Gastroesophageal sphincter (tissue), 4 donors: ENCODE data around the gene PTPRG. TPM values are rescaled to one million over a fixed set of nuclear protein-coding genes. Genes with fewer than 3 reads are reported as not detected.

ENCODE experiments used
- ATAC-seq: fragments of 150-250 bp; one replicate; pipeline ENCODE4 v1.9.1; 2016; ENCODE audit warnings: mild to moderate bottlenecking, moderate library complexity
- H3K27ac ChIP-seq, 4 donors: fragments of 200-600 bp; sonication (generic) in 3 of 4; 1 replicate in 3 of 4; 2 replicates in 1 of 4; pipeline ENCODE4 v1.5.1; 2016 to 2019
- H3K27me3 ChIP-seq: fragments of 200-600 bp; sonication (generic); one replicate; pipeline ENCODE4 v1.5.1; 2019
- H3K36me3 ChIP-seq, 2 donors: fragments of 200-600 bp; sonication (generic); one replicate each; pipeline ENCODE4 v1.5.1; 2019; ENCODE audit warnings: control low read depth in 1 of 2
- H3K4me1 ChIP-seq, 3 donors: fragments of 200-600 bp; sonication (generic); 1 replicate in 2 of 3; 2 replicates in 1 of 3; pipeline ENCODE4 v1.5.1; 2016 to 2019; ENCODE audit warnings: control low read depth in 2 of 3
- H3K4me3 ChIP-seq, 2 donors: fragments of 200-600 bp; sonication (generic); one replicate each; pipeline ENCODE4 v1.5.1; 2019; ENCODE audit warnings: mild to moderate bottlenecking in 1 of 2, moderate library complexity in 1 of 2
- H3K9me3 ChIP-seq, 3 donors: fragments of 200-600 bp; sonication (generic); one replicate each; pipeline ENCODE4 v1.5.1; 2017 to 2019; ENCODE audit warnings: control low read depth in 2 of 3
- CTCF ChIP-seq, 4 experiments: fragments of 200-600 bp in 2 of 4; fragments of 450-650 bp in 2 of 4; sonication (generic) in 1 of 4; IDR thresholded peaks; one replicate each; pipeline ENCODE4 v1.5.1; 2017 to 2019; ENCODE audit warnings: antibody characterized with exemption in 4 of 4, mild to moderate bottlenecking in 2 of 4, moderate library complexity in 2 of 4
- EP300 ChIP-seq: sonication (generic); formaldehyde crosslinking; IDR thresholded peaks from one replicate; pipeline ENCODE4 v1.6.1; 2017; ENCODE audit warnings: antibody characterized with exemption, mild to moderate bottlenecking
- POLR2A ChIP-seq, 2 donors: fragments of 450-650 bp; IDR thresholded peaks; one replicate each; pipeline ENCODE4 v1.6.1; 2017; ENCODE audit warnings: antibody characterized with exemption in 2 of 2, mild to moderate bottlenecking in 2 of 2, moderate library complexity in 1 of 2
- POLR2AphosphoS5 ChIP-seq: sonication (generic); formaldehyde crosslinking; IDR thresholded peaks from one replicate; pipeline ENCODE4 v1.6.1; 2017; ENCODE audit warnings: antibody characterized with exemption
- WGBS, 2 donors: methylation state at CpG; one replicate each; pipeline ENCODE4 v1.1.5; 2018; ENCODE audit warnings: low coverage in 1 of 2; 5-methylcytosine and 5-hydroxymethylcytosine counted together
- total RNA-seq, 4 donors: library from RNA; depleted of rRNA; stranded (reverse); fragments of >200 nt; gene quantifications; one replicate each; pipeline ENCODE4 v1.1.0, GENCODE V29; 2016

The PTPRG gene
- total RNA-seq, 4 donors from 2014 or later: 48.7 to 81.9 (median 52.8) TPM

DNA sequence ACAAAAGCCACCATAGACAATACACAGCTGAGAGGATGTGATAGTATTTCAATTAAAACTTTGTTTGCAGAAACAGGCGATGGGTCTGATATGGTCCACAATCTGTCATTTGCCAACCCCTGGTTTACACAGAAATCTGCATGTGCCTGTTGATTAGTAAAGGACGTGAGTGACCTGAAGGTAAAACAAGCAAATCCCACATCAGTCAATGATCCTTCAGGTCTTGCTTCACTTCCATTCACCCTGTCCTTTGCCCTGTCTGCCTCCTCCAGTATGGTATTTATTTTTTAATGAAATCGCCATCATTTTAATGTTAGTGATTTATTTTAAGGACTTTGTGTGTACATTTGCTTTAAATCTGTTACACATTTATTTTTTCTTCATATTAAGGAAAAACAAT lies 645.8 kb downstream of the PTPRG start:
- ATAC-seq: no peak
- Histone ChIP-seq H3K27me3 (no peaks in the 10 kb centered on the region), H3K9me3 (no peaks in the 10 kb centered on the region), H3K4me1 (no peaks in the 10 kb centered on the region), H3K36me3 (peaks cover 0 to 43% of the 10 kb centered on the region in 2 donors), H3K27ac (no peak overlapping the region), H3K4me3 (no peak overlapping the region)
- TF ChIP-seq POLR2A (IDR thresholded peaks at IDR 0.05) (no peak), EP300 (no peak), POLR2AphosphoS5 (no peak), CTCF (IDR thresholded peaks at IDR 0.05) (no peak)
- 92 to 94% methylated on average over 3 of the region's 3 CpGs for WGBS, 2 donors

- Histone ChIP-seq H3K9me3 (no peaks in the 10 kb centered on the region), H3K4me3 (no peak overlapping the region), H3K27me3 (no peaks in the 10 kb centered on the region), H3K27ac (no peak overlapping the region), H3K36me3 (peaks cover 0 to 34% of the 10 kb centered on the region in 2 donors), H3K4me1 (no peaks in the 10 kb centered on the region)
- 100% methylated on average over 2 of the region's 4 CpGs; no CpG with 5 or more reads in 1 of the 2 donors for WGBS, 2 donors
- ATAC-seq: no peak
- TF ChIP-seq POLR2A (IDR thresholded peaks at IDR 0.05) (no peak), CTCF (IDR thresholded peaks at IDR 0.05) (no peak), EP300 (no peak), POLR2AphosphoS5 (no peak)
These were observed 647.0 kb downstream of the PTPRG start for GRCh38 chr3:62208385-62208784.

DNA sequence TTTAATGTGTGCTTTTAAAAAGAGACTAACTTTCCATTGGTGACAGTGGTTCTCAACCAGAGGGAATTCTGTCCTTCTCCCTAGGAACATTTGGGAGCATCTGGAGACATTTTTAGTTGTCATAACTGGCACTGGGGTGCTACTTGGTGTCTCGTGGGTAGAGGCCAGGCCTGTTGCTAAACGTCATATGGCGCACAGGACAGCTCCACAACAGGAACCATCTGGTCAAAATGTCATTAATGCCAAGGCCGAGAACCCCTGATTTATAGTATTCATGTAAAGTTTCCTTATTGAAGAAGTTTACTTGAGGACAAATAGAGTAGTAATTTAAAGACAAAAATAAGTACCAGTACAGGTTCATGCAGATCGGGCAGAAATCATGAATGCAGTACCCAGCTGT lies 647.7 kb downstream of the PTPRG start:
- no peaks in the 10 kb centered on the region for H3K4me1 ChIP-seq
- H3K36me3 ChIP-seq: peaks cover 0 to 27% of the 10 kb centered on the region in 2 donors
- TF ChIP-seq POLR2A (IDR thresholded peaks at IDR 0.05): no peak
- no peak for TF ChIP-seq EP300
- no peak for TF ChIP-seq CTCF (IDR thresholded peaks at IDR 0.05)
- TF ChIP-seq POLR2AphosphoS5: no peak
- 74 to 94% methylated on average over 3 to 5 of the region's 5 CpGs for WGBS, 2 donors
- no peak for ATAC-seq
- no peak overlapping the region for H3K27ac ChIP-seq
- H3K9me3 ChIP-seq: no peaks in the 10 kb centered on the region
- no peaks in the 10 kb centered on the region for H3K27me3 ChIP-seq
- H3K4me3 ChIP-seq: no peak overlapping the region

DNA sequence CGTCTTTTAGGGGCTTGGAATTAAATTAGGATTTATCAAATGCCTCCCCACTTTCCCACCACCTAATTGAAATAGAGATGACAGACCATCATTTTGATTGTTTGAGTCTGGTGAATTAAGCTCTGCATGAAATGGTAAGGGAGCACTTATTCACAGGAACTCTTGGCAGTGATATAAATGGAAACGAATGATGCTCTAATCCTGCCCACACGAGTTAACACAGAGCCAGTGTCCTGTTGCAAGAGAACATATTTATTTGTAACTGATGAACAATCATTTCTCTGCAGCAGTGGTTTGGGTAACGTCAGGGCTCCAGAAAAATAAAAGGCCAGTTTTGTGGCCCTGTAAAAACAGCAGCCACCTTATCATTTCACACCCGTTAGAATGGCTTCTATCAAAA lies 648.6 kb downstream of the PTPRG start:
- H3K27me3 ChIP-seq: no peaks in the 10 kb centered on the region
- H3K27ac ChIP-seq: no peak overlapping the region
- H3K36me3 ChIP-seq: peaks cover 0 to 20% of the 10 kb centered on the region in 2 donors
- 60 to 62% methylated on average over 4 of the region's 5 CpGs for WGBS, 2 donors
- ATAC-seq: no peak
- TF ChIP-seq CTCF (IDR thresholded peaks at IDR 0.05): no peak
- no peak for TF ChIP-seq POLR2A (IDR thresholded peaks at IDR 0.05)
- TF ChIP-seq EP300: no peak
- TF ChIP-seq POLR2AphosphoS5: no peak
- H3K4me1 ChIP-seq: no peaks in the 10 kb centered on the region
- H3K9me3 ChIP-seq: no peaks in the 10 kb centered on the region
- H3K4me3 ChIP-seq: no peak overlapping the region

- no peak for ATAC-seq
- WGBS, 2 donors: 72 to 79% methylated on average over 8 of the region's 8 CpGs
These were observed 650.5 kb downstream of the PTPRG start for GRCh38 chr3:62211675-62212429.

More at GRCh38 chr3:62211675-62212429, 650.5 kb downstream of the PTPRG start:
- Histone ChIP-seq H3K27me3 (no peaks in the 10 kb centered on the region), H3K4me3 (no peak overlapping the region), H3K27ac (no peak overlapping the region), H3K4me1 (no peaks in the 10 kb centered on the region), H3K9me3 (no peaks in the 10 kb centered on the region), H3K36me3 (peaks cover 0 to 8% of the 10 kb centered on the region in 2 donors)
- no peak for TF ChIP-seq EP300
- TF ChIP-seq POLR2A (IDR thresholded peaks at IDR 0.05): no peak
- no peak for TF ChIP-seq CTCF (IDR thresholded peaks at IDR 0.05)
- no peak for TF ChIP-seq POLR2AphosphoS5
